HEK293T (cell line): ENCODE data around the gene SERGEF.

Experiments
- ARNT ChIP-seq: fragments of 450-650 bp; IDR thresholded peaks from 2 replicates; pipeline ENCODE4 v1.6.1; 2017; ENCODE audit warnings: mild to moderate bottlenecking
- FOXM1 ChIP-seq: fragments of 450-650 bp; IDR thresholded peaks from 2 replicates; pipeline ENCODE4 v1.6.1; 2017; ENCODE audit warnings: mild to moderate bottlenecking, borderline replicate concordance
- HDGF ChIP-seq: fragments of 450-650 bp; IDR thresholded peaks from 2 replicates; pipeline ENCODE4 v1.6.1; 2017; ENCODE audit warnings: antibody characterized with exemption, borderline replicate concordance
- NFRKB ChIP-seq: fragments of 450-650 bp; IDR thresholded peaks from 2 replicates; pipeline ENCODE4 v1.6.1; 2016; ENCODE audit warnings: mild to moderate bottlenecking, moderate library complexity
- PKNOX1 ChIP-seq: fragments of 450-650 bp; IDR thresholded peaks from 2 replicates; pipeline ENCODE4 v1.6.1; 2016
- SP1 ChIP-seq: fragments of 450-650 bp; IDR thresholded peaks from 2 replicates; pipeline ENCODE4 v1.6.1; 2017
- SUZ12 ChIP-seq: fragments of 450-650 bp; IDR thresholded peaks from 2 replicates; pipeline ENCODE4 v1.6.1; 2016; ENCODE audit warnings: mild to moderate bottlenecking

DNA sequence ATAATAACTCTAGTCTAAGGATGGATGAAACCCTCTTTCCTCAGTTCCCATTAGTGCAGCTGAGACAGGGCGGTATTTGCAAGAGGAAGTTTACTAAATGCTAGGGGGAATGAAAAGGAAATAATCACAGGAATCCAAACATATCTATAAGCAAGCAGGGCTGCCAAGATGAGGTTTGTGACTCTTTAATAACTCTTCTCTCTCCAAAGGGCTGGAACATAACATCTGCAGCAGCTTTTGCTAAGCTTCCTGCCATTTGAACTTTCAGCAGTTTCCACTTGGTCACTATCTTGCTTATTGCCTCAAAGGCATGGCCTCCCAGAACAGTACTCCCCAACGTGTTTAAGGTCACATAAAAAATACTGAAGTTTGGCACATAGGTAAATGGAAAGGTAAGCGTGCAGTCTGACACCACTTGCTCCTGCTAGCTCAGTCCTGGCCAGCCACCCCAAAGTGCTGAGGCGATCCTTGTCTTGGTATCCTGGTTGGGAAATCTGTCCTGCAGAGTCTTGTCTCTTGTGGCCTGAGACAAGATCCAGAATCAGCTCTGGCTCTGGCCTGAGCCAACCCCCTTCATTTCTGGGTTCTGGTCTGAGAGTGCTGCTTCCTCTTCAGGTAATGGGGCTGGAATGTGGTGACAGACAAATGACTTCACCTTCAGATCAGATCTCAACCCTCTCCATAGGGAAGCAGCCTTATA lies 196.5 kb downstream of the SERGEF start:
- TF ChIP-seq SUZ12 (no peak), FOXM1 (no peak), ARNT (no peak), HDGF (no peak), SP1 (no peak), PKNOX1 (no peak), NFRKB (no peak)
